Mesenteric fat pad (tissue), 1 donor: ENCODE measurements around the gene PEX10. TPM values are rescaled to one million over a fixed set of nuclear protein-coding genes. Genes with fewer than 3 reads are reported as not detected.

Experiments
- DNase-seq: peaks from one replicate; pipeline ENCODE4 v3.0.0-alpha.2; 2020; ENCODE audit warnings: low spot score
- total RNA-seq: library from RNA; stranded (reverse); fragmentation: NEBNext Ultra II Directional; extraction: Animal tissue kit (Norgen Biotek cat#: 25700); gene quantifications from one replicate; pipeline ENCODE4 v1.2.1, GENCODE V29; 2021
- donor health status: DM: yes; HTN: yes; CAD: no.

PEX10 gene
- total RNA-seq, 1 donor from 2014 or later = 23.9 TPM

DNA sequence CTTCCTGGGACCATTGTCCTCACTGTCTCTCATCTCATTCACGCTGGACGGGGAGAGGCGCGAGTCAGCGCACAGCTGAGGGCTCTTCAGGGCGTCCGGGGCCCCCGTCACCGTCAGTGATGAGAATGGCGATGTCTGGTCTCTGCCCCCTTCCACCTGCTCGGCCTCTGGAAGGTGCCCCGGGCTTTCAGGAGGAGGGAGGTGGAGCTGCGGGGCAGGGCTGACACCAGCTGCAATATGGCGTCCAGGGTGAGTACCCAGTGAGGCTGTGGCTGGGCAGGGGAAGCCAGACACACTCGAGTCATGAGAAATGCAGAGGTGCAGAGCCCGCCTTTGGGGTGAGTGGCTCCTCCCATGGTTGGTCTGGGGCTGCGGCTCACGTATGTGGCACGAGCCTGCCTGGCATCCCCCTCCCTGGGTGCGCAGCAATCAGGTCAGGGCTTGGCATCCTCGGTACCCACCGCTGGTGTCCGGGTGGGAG lies 36.1 kb downstream of the PEX10 start:
- DNase-seq = no peak

GRCh38 chr1:2375923-2376260 lies 36.5 kb downstream of the PEX10 start:
- DNase-seq = no peak

DNA sequence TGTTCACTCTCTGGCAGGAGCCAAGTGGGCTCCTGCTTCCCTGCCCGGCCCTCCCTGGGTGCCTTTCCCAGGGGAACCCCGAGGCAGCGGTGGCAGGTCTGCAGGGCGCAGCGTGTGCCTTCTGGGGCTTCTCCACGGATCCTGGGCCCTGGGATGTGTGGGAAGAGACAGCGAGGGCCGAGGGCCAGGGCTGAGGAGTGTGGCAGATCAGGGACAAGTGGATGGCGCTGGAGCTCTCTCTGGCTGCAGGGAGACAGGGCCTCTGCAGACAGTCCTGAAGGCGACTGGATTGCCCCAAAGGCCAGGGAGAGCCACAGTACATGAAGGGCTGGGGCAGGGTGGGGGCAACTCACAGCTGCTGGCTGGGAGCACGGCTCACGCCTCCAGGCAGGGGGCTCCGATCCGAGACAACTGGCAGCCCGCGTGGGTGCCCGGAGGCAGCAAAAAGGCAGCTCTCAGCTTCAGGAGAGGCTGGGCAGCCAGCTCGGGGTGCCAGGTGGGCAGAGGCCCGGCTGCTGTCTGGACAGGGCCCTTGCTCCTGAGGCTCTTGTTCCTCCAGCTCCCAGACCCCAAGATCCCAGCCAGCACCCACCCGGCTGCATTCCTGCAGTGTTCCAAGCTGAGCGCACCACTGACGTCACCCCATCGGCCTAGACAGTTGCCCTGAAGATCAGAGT lies 37.0 kb downstream of the PEX10 start:
- DNase-seq = no peak

GRCh38 chr1:2374252-2375155 lies 37.9 kb downstream of the PEX10 start:
- no peak for DNase-seq

- DNase-seq = no peak
Measured at GRCh38 chr1:2373551-2374251, 38.7 kb downstream of the PEX10 start.

DNA sequence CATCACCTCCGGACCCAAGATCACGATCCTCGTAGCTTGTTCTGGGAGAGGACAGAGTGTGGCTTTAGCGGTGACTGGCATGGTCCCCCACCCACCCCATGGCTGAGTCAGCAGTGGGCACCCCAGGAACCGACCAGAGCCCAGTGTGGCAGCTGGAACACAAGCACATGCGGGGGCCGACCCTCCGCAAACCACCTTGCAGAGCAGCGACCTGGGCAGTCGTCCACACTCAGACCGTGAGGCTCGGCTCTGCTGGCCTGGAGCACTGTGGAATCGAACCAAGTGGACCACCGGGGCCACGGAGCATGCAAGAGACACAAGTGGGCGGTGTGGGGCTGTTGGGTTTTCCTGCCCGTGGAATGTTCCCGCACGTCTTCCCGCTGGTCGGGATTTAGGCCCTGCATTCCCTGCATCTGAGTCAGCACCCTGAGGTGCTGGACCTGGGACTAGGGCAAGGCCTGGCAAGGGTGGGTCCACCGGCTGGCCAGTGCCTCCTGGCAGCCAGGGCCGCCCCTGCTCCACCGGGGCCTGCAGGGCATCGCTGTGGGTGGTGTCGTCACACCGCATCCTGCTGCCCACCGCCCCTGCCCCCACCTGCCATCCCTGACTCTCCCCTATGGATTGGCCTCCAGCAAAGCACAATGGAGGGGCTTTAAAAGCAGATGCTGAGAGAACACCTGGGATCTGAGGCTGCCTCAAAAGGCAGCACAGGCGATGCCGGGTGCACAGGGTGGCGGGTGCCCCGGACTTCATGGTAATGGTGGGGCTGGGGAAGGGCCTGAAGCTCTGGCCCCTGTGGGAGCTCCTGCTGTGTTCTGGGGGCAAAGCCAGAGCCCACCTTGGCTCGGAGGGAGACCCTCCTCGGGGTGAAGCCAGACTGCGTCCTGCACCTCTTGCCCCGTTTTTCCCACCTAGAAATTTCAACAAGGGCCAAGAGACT lies 39.5 kb downstream of the PEX10 start:
- DNase-seq = no peak

- no peak for DNase-seq
Measured at GRCh38 chr1:2368053-2368744, 44.2 kb downstream of the PEX10 start.

DNA sequence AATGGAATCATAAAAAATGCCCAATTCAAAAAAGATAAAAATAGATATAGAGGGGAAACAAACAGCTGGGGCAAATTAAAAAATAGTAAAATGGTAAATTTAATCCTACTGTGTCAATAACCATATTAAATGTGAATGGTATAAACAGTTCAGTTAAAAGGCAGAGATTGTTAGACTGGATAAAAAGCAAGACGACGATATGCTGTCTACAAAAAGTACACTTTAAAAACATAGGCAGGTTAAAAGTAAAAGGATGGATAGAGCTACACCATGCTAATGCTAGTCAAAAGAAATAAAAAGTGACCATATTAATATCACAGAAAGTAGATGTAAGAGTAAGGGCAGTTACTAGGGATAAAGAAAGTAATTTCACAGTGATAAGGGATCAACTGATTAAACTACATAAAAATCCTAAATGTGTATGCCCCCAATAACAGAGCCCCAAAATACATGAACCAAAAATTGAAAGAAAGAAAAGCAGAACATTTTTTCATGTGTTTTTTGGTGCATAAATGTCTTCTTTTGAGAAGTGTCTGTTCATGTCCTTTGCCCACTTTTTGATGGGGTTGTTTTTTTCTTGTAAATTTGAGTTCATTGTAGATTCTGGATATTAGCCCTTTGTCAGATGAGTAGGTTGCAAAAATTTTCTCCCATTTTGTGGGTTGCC lies 48.4 kb downstream of the PEX10 start:
- no peak for DNase-seq

DNA sequence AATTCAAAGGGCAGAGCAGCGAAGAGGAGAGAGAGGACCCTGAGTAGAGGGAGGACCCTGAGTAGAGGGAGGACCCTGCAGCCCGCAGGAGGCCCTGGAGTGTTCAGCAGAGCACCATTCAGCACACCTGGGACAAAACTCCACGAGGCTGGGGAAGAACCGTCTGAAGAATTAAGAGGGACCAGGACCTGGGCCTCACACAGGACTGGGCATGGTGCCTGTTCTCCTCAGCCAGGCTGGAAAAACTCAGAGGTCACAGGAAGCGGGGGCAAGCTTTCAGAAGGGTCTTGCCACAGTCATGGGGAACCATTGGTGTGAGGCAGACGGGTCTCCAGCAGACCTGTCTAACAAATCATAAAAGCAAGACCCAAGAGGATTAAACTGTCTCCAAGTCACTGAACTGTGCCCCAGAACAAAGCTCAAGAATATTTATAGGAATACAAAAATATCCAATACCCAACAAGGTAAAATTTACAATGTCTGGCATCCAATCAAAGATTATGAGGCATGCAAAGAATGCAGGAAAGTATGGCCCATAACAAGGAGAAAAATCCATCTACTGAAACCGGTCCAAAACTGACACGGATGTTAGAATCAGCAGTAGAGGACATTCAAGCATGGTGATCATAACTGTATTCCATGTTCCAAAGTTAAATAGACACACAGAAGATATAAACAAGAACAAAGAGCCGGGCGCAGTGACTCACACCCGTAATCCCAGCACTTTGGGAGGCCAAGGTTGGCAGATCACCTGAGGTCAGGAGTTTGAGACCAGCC lies 51.6 kb downstream of the PEX10 start:
- DNase-seq = no peak

- no peak for DNase-seq
Measured at GRCh38 chr1:2358651-2359640, 53.4 kb downstream of the PEX10 start.

- no peak for DNase-seq
Measured at GRCh38 chr1:2358072-2358471, 54.3 kb downstream of the PEX10 start.

DNA sequence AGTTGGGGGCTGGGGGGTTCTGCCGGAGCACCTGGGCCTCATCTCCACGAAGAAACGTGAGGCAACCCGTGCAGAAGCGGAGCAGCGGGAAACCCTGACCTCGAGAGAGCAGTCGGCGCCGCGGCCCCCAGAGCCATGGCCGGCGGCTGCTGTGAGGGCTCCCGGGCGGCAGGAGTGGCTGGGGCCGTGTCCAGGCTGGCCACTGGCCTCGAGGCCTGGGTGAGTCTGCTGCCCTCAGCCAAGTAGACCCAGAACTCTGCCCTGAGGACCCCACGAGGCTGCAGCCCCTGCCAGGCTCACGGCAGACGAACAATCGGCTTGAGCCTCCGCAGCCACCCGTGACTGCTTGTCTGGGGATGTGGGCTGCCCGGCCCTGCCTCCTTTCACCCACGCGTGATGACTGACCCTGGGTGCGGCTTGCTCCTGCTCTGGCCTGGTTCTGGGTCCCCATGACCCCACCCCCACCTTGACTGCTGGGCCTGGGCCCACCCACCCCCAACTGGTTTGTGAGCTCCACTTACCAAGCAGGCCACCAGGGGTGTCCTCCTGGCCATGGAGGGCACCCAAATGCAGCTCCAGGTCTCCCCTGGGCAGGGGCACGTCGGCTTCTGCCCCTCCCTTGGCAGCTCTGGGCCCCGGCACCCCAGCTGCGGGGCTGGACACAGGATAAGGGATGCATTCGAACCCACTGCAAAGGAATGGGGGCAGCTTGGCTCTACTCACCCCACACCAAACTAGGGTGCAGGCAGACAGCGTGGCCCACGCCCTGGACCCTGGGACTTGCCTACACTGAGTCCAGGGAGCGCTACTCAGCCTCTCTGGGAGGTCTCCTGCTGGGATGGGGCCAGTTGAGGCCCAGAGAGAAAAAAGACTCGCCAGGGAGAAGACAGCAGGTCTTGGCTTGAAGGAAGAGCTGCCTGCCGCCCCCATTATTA lies 55.2 kb downstream of the PEX10 start:
- DNase-seq = no peak

DNA sequence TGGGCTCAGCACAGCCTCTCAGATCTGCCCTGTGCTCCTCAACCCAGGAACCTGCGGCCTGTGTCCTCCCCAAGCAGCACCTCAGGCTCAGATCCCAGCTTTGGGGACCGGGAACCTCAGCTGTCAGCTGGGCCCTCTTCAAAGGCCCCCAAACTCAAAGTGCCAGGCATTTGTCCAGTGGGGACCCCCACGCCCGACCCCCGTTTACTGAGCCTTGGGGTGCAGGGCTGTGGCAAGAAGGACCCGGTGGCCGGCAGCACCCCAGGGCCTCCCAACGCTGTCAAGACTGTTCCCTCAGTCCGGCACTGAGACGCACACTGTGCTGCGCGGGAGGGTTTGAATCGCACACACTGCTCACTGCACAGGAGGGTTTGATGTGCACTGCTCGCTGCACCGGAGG lies 56.0 kb downstream of the PEX10 start:
- no peak for DNase-seq

DNA sequence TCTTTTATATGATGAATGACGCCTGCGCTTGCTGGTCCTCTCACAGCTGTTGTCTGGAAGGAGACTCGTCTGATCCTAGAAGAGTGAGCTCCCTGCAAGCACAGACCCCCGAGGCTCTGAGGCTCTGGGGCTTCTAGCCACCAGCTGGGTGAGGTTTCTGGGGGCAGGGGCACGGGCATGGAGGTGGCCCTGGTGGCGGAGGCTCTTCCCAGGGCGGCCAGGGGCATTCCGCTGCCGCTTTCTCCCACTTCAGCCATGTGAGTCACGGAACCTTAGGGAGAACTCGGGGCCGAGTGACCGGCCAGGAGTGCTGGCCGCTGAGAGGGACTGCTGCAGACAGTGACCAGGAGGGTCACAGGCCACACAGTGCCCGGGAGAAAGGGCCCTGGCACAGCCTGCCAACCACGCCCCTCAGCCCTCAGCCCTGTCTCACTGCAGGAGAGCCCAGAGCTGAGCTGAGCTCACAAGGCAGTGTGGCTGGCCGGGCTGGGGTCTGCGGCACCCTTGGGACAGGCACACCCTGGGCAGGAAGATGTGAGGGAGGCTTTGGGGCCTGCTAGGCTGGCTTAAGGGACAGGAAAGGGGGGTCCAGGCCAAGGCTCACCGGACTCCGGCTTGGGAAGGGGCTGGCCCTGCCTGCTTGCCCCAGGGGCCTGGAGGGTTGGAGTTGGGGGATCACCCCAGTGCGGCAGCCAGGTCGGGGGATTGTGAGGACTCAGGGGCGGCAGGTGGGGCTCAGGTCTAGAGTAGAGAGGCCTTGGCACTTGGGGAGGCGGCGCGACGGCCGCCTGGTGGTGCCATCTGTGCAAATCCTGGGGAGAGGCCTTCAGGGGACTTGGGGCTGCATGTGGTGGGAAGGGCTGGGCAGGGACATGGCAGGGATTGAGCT lies 56.7 kb downstream of the PEX10 start:
- no peak for DNase-seq
